HG03469 (cell line): ENCODE measurements around the gene SMG6.
"Not testable (repeated sequence)": the region's sequence is repeated elsewhere in the genome, so short reads cannot be mapped to it uniquely, and the experiment has no call there.

ENCODE experiments used
- ATAC-seq: cut with Tn5 transposase; IDR thresholded peaks from one replicate; pipeline ENCODE4 v1.9.1; 2021; ENCODE audit warnings: mild to moderate bottlenecking, moderate library complexity, moderate number of reproducible peaks; ENCODE audit not compliant: unreplicated experiment

SMG6 gene

DNA sequence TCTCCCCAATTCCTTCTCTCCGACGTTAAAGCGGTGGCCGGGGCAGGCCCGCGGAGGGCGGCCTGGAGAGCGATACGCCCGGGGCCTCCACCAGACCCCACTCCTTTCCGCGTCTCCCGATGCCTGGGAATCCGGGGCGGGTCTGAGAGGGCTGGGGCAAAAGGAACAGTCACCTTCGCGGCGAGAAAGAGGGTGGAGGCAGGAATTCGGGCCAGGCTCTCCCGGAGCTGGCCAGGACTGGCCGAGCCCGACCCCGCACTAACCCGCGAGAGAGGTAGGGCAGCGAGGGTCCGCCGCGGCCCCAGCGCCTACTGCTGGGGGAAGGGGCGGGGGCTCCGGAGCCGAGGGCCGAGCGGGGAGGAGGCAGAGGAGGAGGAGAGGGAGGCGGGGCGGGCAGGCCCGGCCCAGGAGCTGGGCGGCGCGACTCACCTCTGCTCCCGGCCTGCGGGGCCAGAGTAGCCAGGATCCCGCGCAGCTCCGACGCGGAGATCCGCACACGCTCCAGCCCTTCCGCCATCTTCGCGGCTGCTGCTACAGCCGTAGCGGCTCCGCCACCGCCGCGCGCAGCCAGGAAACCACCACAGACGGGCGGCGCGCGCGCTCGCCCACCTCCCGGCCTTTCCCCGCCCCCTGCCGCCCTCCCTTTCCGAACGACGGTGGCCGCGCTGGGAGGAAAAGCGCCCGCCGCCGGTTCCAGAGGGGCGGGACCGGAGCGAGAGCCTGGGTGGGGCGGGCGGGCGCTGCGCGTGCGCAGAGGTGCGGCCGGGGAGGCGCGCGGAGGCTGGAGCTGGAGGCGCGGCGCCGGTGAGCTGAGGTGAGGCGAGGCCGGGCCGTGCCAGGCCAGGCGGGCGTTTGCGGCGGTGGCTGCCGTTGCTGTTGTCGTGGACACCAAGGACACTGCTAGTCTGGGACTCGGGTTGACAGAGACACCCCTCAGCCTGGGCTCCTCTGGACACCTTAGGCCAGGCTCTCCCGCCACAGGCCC lies at the start of gene SMG6, which contains the start of gene SRR:
SMG6 (minus strand) TSS at position 582 of the 985 bp plus-strand sequence; CDS start at position 517, 65 bp downstream.
SRR (plus strand) TSS at position 747 of the 985 bp plus-strand sequence. CDS start 11,611 bp downstream, outside the sequence.
- peak; percentile 50 for ATAC-seq

DNA sequence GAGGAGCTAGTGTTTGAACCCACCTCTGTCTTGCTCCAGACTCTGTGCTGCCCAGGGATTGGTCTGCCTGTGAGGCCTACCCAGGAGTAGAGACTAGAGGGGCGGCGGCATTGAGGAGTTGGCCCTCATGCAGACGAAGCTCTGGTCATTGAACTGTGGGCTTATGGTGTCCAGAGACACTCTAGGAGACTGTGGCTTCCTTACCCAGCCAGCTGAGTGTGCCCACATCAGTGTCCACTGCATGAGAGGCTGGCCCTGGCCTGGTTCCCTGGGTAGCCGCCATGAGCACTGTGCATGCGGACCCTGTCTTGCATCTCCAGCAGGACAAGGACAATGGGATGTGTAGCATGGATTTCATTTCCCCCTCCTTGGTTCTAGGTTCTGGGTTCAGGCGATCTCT lies 47.7 kb upstream of the SMG6 start:
- ATAC-seq = no peak

DNA sequence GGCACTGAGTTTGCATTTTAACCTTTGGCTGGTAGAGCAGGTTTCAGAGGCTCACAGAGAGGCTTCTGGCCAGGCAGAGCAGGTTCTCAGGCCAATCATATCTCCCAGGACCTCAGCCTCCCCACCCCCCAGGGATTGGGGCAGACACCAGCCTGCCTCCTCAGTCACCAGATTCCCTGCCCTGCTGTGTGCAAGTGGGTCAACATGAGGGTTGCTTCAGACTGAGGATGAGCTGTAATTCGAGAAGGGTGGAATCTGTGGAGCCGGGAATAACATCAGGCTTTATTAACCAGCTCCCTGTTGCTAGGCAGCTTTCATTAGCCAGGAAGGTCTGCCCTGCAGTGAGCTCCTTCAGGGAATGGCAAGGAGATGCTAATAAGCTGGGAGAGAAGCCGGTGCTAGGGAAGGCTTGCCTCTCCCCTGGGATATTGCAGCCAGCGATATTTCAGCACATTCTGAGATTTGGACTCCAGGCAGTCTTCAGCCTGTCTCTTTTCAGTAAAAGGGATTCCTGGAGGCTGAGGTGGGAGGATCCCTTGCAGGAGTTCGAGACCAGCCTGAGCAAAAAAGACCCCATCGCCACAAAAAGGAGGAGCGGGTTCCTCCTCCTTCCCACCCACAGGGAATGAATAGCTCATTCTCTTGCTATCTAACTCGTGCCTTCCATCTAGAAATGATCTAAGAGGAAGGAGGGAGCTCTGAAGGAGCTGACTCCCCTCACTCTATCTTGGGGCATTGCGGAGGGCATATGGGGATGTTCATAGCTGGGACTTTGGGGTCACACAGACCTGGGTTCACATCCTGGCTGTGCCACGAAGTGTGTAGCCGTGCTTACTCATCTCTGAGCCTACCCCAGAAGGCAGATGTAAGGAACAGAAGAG lies 44.5 kb upstream of the SMG6 start:
- no peak for ATAC-seq

DNA sequence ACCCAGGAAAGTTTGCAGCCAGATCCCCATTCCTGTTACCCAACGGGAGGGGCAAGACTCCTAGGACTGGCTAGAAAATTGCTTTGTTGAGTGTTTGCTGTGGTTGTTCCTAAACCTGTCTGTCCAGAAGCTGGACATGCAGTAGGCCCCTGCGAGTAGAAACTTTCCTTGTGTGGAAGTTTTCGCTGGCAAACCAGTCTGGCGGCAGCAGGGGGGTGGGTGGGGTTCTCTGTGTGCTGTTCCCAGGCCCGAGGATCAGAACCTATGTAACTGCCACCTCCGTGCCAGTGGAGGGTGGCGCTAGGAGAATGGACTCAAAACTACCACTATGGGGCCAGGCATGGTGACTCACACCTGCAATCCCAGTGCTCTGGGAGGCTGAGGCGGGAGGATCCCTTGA lies 42.9 kb upstream of the SMG6 start:
- no peak for ATAC-seq

DNA sequence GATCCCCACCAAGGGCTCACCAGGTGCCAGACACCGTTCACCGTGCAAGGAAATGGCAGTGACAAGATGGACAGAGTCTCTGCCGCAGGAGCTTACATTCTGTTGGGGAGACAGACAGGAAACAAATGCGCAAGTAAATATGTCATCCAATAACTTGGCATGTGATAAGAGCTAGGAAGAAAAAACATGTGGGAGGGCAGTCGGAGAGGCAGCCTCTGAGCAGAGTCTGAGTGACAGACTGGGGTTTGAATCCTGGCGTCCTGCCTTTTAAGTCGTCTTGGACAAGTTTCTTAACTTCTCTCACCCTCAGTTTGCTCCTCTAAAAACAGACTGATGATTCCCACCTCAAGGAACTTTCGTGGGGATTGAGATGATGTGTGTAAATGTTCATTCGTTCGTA lies 40.9 kb upstream of the SMG6 start:
- no peak for ATAC-seq

DNA sequence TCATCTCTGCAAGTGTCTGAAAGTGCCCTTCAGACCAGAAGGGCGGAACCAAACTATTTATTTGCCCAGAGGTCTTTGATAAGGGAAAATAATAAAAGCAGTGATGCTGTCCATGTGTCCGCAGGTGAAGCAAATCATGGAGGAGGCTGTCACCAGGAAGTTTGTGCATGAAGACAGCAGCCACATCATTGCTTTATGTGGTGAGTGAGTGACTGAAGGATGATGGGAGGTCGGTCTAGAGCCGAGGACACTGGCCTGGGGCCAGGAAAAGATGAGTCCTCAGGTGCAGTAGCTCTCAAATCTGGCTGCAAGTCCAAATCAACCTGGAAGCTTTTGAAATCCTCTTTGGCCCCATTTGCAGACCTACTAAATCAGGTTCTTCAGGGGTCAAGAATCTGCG lies 39.8 kb upstream of the SMG6 start:
- no peak for ATAC-seq

DNA sequence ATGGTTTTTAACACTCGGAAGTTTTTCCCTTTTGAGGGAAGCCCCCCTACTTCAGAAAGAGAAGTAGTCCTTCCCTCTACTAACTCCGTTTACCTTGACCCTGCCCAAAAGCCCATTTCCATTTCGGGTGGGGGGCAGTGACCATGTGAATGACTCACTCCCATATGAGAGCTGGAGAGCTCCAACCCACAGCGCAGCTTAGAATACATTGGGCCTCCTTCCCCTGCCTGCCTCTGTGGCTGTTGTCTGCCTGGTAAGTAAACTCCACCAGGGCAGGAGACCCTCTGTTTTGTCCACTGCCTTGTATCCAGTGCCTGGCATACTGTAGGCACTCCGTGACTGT lies 34.7 kb upstream of the SMG6 start:
- ATAC-seq = no peak

DNA sequence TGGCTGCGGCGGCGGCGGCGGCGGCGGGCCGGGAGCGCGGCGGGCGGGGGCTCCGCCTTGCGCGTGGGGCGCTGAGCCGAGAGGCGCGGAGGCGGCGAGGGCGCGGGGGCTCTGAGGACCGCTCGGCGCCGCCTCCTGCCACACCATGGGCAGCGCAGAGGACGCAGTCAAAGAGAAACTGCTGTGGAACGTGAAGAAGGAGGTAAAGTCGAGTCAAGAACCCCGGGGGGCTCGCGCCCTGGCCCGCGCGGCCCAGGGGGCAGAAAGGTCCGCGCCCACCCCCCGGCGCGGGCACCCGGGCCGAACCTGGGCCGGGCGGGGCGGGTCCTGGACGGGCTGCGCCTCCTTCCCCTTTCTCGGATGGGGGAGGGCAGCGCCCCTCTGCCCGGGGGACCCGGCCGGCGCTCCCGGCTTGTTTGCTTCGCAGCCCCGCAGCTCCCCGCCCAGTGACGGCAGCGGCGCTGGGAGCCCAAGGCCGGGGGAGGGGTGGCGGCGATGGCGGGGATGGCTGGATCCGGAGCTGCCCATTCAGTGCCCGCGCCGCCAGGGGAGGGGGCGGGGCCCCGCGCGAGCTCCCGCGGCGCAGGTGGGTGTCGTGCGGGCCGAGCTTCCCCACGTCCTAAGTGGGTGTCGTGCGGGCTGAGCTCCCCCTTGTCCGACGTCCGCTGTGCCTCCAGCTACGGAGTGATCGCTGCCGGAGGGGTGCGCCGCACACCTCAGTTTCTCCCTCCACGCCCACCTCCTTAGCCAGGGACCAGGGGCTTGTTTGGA lies 34.1 kb upstream of the SMG6 start:
- ATAC-seq = no peak

DNA sequence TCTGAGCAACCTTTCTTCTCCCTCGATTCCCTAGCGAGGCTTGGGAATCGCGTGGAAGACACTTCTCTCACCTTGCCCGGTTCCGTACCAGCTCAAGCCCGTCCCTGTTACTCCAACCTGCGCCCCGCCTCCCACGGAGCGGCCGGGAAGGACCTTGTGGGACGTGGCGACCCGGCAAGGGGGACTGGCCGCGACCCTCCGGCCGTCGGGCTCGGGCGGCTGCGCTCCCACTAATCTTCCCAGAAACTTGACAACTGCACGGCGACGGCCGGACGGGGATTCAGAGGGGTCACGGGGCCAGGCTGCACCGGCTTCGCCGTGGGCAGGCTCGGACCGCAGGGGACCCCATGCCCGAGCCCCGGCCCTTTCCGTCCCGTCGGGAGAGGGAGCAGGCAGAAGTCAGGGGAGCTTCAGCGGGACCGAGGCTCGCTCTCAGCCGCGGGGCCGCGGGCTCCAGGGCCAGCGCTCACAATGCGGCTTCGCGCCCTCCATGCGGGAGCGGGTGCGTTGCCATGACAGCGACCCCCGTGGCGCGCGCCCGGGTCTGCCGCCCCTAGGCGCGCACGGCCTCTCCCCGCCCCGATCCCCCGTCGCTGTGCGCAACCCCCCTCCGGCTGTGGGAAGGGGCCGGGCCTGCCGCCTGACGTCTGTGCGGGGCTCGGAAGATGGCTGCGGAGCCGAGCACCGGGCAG lies 33.4 kb upstream of the SMG6 start, which contains the start of gene SGSM2:
SGSM2 (plus strand) TSS at position 650 of the 692 bp plus-strand sequence. CDS start 188 bp downstream, outside the sequence.
- no peak for ATAC-seq

DNA sequence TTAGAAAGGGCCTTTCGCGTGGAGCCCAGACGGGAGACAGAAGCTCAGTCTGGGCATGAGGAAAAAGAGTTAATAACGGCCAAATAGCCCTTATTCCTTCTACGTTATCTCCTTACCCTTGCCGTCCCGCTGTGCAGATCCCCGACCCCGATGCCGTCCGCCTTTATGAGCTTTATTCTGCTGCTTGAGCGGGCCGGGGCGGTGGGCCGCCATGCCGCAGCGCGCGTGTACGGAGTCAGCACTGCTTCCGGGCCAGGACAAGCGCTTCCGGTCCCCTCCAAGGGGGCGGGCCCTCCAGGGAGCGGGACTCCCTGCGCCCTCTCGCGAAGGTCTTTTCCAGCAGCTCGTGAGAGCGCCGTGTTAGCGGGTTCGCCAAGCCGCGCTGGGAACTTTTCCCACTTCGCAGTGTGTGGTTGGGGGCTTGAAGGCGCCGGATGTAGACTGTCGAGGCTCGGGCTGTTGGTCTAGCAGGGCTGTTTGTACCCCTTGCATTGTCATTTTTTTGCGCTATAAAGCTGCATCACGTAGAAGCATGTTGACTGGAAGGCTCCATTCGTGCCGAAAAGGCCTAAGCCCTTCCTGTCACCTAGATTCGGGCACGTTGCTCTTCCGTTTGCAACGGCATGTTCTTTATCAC lies 32.7 kb upstream of the SMG6 start, which contains the start of gene TSR1:
TSR1 (minus strand) TSS at position 243 of the 637 bp plus-strand sequence; CDS start at position 213, 30 bp downstream.
- peak; percentile 44 for ATAC-seq

DNA sequence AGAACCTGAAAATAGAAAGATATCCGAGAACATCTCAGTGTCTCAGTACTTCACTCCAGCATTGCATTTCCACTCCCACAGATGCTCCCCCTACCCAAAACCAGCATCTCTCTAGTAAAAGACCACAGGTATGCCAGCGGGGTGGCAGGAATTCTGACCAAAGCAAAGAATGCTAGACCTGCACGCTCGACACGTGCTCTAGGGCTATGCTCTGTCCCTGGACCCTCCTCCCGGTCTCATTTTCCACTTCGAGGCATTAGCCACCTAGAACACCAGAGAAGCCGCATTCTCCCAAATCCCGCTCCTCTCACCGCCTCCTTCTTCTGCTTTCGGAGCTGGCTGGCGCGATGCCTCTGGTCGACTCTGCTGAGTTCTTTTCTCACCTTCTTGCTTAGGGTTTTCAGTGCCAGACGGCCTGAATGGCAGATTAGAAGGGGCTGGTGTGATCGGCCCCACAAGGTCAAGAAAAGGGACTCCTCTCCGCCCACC lies 32.2 kb upstream of the SMG6 start:
- ATAC-seq = no peak

DNA sequence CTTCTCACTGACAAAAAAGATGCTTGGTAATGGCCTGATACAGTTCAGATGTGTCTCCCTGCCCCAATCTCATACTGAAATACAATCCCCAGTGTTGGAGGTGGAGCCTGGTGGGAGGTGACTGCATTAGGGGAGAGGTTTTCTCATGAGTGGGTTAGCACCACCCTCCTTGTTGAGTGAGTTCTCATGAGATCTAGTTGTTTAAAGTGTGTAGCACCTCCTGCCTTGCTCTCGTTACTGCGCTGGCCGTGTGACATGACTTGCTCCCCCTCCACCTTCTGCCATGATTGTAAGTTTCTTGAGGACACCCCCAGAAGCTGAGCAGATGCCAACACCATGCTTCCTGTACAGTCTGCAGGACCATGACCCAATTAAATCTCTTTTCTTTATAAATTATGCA lies 27.7 kb upstream of the SMG6 start:
- ATAC-seq = no peak

DNA sequence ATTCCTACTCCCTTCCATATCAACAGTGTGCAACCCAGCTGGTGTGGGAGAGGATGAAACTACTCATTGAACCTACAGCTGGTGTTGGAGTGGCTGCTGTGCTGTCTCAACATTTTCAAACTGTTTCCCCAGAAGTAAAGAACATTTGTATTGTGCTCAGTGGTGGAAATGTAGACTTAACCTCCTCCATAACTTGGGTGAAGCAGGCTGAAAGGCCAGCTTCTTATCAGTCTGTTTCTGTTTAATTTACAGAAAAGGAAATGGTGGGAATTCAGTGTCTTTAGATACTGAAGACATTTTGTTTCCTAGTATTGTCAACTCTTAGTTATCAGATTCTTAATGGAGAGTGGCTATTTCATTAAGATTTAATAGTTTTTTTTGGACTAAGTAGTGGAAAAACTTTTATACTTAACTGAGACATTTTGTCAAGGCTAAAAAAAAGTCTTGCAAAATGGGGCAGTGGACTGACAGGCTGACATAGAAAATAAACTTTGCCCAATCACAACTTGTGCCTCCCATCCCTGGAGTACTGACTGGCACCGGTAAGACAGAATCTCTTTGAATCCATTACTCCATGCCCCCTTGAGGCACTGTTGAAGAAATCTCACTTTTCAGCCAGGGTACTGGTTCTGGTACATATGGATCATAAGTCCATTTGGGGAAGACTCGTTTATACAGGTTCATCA lies 20.2 kb upstream of the SMG6 start:
- ATAC-seq = no peak

DNA sequence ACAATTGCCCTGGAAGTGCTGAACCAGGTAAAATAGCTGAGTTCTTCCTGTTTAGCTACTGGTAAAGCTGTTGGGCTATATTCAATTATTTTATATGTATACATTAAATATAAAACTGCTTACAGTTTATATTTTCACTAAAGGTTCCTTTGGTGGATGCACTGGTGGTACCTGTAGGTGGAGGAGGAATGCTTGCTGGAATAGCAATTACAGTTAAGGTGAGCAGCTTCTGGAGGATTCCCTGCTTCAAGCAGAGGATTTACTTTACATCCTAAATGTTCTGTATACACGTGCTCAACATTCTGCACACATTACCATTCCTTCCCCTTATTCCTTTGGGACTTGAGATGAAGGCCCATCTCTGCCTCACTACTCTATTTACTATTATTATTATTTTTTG lies 17.8 kb upstream of the SMG6 start:
- ATAC-seq = no peak

DNA sequence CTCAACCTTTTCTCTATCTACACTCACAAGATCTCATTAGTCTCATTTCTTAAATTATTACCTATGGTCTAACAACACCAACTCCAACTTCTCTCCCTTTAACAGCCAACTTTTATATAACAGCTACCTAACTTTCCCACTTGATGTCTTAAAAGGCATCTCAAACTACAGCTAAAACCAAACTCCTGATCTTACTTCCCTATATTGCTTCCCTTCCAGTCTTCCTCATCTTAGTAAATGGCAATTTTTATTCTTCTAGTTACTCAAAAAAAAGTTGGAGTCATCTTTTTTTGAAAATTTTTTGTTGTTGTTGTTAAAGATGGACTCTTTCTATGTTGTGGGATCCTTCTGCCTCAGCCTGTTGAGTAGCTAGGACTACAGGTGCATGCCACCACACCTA lies 15.5 kb upstream of the SMG6 start:
- no peak for ATAC-seq

DNA sequence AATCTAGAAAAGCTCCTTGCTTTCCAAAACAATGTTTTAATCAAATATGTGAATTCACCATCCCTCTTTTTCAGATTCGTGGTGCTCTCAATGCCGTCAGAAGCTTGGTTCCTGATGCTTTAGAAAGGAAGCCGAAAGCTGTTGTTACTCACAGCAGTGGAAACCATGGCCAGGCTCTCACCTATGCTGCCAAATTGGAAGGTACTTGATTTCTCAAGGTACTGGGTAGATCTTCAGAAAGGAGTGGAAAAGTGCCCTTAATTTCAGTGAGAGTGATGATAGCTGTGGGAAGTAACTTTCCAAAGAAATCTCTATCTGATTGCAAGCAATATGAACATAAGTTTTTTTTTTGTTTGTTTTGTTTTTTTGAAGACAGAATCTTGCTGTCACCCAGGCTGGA lies 14.2 kb upstream of the SMG6 start:
- ATAC-seq = no peak

DNA sequence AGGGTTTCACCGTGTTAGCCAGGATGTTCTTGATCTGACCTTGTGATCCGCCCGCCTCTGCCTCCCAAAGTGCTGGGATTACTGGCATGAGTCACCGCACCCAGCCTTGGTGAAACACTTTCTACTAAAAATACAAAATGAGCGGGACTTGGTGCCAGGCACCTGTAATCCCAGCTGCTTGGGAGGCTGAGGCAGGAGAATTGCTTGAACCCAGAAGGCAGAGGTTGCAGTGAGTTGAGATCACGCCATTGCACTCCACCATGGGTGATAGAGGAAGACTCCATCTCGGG lies 13.3 kb upstream of the SMG6 start:
- not testable (repeated sequence) for ATAC-seq

DNA sequence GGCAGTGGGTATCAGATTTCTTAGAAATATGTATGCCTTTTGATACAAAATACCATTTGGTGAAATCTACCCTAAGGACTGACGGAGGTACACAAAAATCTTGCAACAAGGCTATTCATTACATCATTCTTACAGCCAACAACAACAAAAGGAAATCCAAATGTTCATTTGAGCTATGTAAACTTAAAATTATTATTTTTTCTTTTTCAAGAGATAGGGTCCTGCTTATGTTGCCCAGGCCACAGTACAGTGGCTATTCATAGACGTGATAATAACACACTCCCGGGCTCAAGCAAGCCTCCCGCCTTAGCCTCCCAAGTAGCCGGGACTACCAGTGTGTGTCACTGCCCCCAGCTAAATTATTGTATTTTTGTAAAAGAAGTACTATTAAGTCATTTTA lies 9.2 kb upstream of the SMG6 start:
- ATAC-seq = no peak
